GM18499 (cell line): ENCODE measurements around the gene CADM2.
"Not testable (repeated sequence)": the region's sequence is repeated elsewhere in the genome, so short reads cannot be mapped to it uniquely, and the experiment has no call there.

Experiments used
- ATAC-seq: cut with Tn5 transposase; IDR thresholded peaks from one replicate; pipeline ENCODE4 v1.9.1; 2021; ENCODE audit warnings: moderate number of reproducible peaks; ENCODE audit not compliant: insufficient read depth, unreplicated experiment

CADM2 gene

DNA sequence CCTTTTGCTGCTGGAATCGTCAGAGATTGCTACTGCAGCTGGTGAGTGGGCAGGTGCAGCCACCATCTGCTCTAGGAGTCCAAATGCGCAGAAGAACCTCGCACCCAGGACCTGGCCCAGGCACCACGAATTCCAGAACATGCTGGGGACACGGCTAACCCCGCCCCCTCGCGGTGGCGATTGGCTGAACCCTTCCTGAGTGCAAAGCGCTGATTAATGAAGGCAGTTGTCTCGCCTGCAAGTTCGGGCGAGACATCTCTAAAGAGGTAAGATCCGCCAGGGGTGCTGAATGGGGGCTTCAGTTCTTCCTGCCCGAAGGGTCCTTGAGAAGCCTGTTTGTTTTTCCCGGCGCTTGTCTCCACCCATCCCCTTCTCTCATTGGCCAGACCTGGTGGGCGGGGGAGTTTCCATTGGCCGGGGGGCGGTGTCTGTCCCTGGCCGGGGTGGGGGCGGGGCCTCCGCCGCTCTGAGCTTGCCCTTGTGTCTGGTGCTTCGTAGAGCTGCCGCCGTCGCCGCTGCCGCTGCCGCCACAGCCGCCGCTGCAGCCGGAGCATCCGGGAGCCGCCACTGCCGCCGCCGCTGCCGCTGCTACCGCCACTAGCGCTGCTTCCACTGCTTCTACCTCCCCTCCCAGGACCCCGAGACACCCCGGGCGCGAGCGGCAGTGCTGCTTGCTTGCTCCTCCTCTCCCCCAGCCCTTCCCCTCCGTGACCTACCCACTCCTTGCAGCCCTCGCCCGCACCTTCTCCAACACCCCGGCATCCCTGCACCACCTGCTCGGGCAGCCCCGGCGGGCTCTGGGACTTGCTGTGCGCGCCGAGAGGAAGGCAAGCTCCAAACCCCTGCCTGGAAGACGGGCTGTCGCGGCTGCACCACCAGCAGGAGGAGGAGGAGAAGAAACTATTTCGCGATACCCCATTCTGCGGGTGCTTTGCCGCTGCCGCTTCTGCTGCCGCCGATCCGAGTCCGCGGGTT, at the start of gene CADM2:
TSS of gene CADM2 (plus strand) at position 495 of the 975 bp plus-strand sequence.
- ATAC-seq: peak; percentile 80

- ATAC-seq: not testable (repeated sequence)
Measured at GRCh38 chr3:84918592-84918991, 40.2 kb upstream of the CADM2 start.

GRCh38 chr3:84922682-84923081, 36.1 kb upstream of the CADM2 start:
- ATAC-seq: no peak

DNA sequence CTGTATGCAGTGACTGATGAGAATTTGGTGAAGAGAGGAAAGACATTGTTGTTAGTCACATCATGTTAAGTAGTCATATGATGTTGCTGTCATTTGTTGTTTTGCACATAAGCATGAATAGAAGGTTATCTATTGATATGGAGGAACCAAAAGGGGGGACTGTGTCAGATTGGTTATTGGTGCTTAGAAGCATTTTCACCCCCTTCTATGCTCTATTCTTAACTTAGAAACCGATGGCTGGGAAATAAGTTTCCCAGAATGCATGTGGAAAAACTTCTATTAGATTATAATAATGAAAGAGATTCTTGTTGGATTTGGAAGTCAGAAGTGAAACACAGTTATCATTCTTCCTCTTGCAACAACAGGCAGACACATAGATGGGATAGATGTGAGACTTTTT, 33.2 kb upstream of the CADM2 start:
- no peak for ATAC-seq

GRCh38 chr3:84943379-84943778, 15.4 kb upstream of the CADM2 start:
- no peak for ATAC-seq

DNA sequence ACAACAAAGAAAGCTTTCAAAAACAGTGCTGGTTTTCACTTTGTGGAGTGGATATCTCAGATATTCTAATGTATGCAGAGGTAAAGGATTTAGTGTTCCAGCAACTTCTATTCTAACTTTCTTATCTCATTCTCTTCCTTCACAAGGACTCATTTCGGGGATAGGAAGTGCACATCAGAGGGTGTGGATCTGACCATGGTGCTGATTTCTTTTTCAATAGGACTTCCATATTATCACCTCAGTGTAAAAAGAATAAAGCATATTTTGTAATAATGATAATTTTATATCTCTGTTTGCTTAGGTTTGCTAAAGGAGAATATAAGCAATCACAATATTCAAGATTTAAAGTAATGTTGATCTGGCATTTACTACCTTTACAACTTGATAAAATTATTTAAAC, 12.5 kb upstream of the CADM2 start:
- ATAC-seq: no peak

GRCh38 chr3:84959470-84960271, 882 bp downstream of the CADM2 start:
- ATAC-seq: no peak

DNA sequence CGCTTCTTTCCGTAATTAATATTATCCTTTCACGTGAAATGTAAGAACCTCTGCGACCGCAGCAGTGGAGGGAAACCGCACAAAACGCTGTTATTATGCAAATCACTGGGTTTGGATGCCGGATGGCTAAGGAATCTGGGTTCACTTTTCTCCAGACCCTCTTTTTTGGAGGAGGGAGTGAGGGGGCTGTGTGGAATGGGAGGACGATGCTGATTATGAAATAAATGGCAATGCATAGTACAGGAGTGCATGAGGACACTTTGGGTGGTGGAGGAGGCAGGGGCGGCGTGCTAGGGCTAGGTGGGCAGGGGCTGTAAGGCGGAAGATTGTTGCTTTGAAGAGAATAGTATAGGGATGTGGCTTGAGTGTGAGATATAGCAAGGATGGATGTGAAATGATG, 1.8 kb downstream of the CADM2 start:
- no peak for ATAC-seq

GRCh38 chr3:84961011-84961410, 2.2 kb downstream of the CADM2 start:
- no peak for ATAC-seq

GRCh38 chr3:84961521-84962255, 2.9 kb downstream of the CADM2 start:
- ATAC-seq: no peak

GRCh38 chr3:84962415-84962814, 3.6 kb downstream of the CADM2 start:
- no peak for ATAC-seq

DNA sequence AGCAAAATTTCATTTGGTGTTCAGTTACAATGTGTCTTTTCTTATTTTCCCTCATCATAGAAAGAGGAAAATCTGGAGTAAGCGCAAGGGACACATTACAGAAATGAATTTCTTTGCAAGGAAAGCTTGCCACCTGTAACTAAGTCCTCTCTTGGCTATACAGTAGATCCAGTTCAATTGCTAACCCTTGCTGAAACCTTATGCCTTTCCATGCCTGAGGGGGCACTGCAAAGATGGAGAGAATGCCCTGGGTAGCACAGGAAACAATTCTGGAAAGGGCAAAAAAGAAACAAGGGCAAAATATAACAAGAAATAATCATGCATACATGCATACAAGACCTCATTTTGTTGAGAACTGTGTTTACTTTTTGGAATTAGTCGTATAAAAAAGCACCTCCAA, 4.3 kb downstream of the CADM2 start:
- ATAC-seq: no peak

- ATAC-seq: no peak
Measured at GRCh38 chr3:84965141-84965540, 6.4 kb downstream of the CADM2 start.

DNA sequence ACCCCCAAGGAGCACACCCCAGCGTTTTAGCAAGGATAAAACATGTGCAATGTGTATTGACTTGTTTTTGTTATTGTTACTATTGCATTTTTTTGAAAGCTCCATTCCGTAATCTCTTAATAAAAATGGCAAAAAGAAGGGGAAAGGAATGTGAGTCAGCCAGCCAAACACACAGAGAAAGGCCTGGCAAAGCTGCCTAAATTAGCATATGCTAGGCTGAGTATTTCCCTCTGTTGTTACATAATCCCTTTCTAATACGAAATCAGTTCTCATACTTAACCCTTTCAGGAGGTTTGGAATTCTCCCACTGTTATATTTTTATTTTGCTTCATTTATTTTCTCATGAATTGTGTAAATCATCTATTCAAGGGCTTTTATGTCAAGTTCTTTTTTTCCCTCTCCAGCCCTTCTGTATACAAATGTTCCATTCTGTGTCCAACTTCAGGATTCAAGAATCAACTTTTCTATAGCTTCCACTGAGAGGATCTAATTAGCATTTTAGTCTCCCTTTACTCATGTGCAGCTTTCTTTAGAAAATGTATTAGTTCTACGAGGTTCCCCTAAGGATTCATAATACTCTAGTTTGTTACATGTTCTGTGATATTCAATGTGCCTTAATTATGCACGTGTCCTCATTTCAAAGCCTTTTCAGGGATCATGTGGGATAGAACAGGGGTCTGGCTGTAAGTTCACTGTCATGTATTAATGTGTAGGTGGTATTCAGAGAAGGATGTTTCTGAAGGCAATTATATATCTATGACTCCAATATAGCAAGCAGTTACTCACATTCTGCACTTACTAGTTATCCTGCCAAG, 9.2 kb downstream of the CADM2 start:
- no peak for ATAC-seq

GRCh38 chr3:84968701-84969235, 10.0 kb downstream of the CADM2 start:
- no peak for ATAC-seq

DNA sequence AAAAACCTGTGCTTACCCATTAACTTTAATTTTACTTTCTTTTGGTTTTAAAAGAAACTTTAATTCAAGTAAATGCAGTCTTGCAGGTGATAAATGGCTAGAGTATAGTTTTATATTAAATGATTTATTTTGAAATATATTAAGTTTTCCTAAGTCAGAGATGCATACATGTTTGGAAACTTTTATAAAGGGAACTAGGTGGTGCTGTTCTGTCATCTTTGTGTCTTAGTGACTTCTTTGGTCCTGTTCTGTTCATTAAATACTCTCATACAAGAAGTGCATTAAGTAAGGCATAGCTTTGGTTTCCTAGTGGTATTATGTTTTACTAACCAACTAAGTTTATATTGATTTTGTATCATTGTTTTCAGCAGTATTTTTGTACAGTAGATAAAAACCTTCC, 15.6 kb downstream of the CADM2 start:
- ATAC-seq: no peak

DNA sequence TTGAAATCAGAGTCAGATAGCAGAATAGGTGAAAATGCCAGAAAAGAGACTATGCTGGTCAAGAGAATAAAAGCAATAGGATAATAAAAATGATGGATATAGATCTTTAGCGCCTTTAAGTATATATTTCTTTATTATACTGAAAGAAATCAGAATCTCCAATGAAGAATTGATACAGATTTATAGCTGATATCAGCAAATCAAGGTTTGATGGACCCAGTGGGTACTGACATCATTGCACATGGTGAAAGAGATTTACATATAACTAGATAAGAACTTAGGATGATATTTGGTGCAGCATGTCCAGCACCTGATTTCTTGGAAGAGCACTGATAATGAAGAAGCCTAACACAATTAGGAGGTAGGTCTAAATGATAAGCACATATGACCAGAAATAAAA, 18.2 kb downstream of the CADM2 start:
- ATAC-seq: no peak

GRCh38 chr3:84978843-84979242, 20.1 kb downstream of the CADM2 start:
- ATAC-seq: no peak

DNA sequence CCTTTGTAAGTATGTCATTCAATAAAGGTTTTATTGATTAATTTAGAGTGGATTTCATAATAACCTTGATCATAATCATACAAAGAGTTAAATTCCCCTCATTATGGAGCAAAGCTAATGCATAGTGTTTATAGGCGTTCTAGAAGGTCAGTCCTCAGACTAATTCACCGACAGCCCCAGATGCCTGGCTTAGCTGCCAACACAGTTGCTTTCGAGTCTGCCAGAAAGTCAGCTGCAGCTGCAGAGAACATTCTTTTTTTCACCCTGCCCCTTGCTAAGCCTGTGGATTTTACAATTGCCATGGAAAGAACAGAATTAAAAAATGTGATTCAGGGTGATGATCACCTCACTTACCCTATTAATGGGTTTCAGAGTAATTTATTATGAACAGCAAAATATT, 21.2 kb downstream of the CADM2 start:
- ATAC-seq: no peak

DNA sequence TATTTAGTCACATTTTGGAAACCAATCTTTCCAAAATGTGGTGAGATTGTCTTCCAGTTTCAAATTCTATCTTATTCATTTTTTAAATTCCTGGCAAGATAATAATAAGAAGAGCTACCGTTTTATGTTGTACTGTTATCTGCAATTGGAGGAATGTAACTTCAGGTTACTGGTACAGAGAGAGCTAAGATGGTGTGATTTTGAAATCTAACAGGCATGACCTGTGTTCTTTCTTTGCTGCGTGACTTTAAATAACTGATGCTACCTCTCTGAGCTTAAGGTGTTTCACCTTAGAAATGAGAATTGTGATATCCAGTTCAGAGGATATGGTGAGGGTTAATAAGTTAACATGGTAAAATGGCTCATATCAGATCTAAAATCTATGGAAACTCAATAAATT, 21.7 kb downstream of the CADM2 start:
- no peak for ATAC-seq
